HCT116 (cell line): Measurements from ENCODE around the gene CTSH. TPM values are rescaled to one million over a fixed set of nuclear protein-coding genes. Genes with fewer than 3 reads are reported as not detected.

Experiments
- ATAC-seq: fragments of 200-7000 bp; cut with Tn5 transposase; 2 replicates; pipeline ENCODE4 v1.9.1; 2020; ENCODE audit warnings: mild to moderate bottlenecking, moderate library complexity
- BruUV-seq: library from RNA; stranded (reverse); fragments of 400-500 nt; replicated peaks from 2 replicates; lab custom pipeline; 2021; lab: Mats Ljungman, UMichigan
- CTCF ChIA-PET: fragments of 300-600 bp; sonication (Branson Sonifier 250); formaldehyde crosslinking; loops from one replicate; lab custom pipeline; 2021; ENCODE audit warnings: antibody characterized with exemption; lab: Charles Lee
- POLR2A ChIA-PET: fragments of 300-600, 350-600 bp; sonication (Branson Sonifier 250); formaldehyde crosslinking; loops from one replicate; lab custom pipeline; 2021; ENCODE audit warnings: antibody characterized with exemption; lab: Charles Lee
- RAD21 ChIA-PET, 2 experiments: fragments of 300-600 bp; sonication (Branson Sonifier 250); formaldehyde crosslinking; loops; one replicate each; lab custom pipeline; 2023; ENCODE audit warnings: low total read pairs in 2 of 2; ENCODE audit not compliant: uncharacterized antibody in 2 of 2, unreplicated experiment in 2 of 2, low non-redundant PET in 1 of 2; lab: Charles Lee
- DNase-seq: peaks from one replicate; pipeline ENCODE4 v3.0.0-alpha.2; 2010; ENCODE audit warnings: low read depth, low spot score
- H2AFZ ChIP-seq: fragments of 200-600 bp; shearing (Covaris generic), sonication (generic); 2 replicates; pipeline ENCODE4 v1.6.1; 2017; ENCODE audit warnings: low read depth, mixed run types, mixed read lengths, antibody characterized with exemption, low read length; ENCODE audit not compliant: poor library complexity, severe bottlenecking
- H3K27ac ChIP-seq: 2 replicates; pipeline ENCODE4 v1.5.1; 2012; ENCODE audit warnings: low read depth, low read length
- H3K27me3 ChIP-seq: fragments of 200-600 bp; sonication (generic); 2 replicates; pipeline ENCODE4 v1.6.1; 2016; ENCODE audit warnings: mixed run types, low read length, mixed read lengths; ENCODE audit not compliant: insufficient read depth
- H3K36me3 ChIP-seq, 2 experiments: fragments of 200-500 bp in 1 of 2; fragments of 200-600 bp in 1 of 2; sonication (Bioruptor generic) in 1 of 2; sonication (generic) in 1 of 2; 2 replicates each; pipeline versions ENCODE4 v1.5.1 to v1.6.1; 2014 to 2016; ENCODE audit warnings: low read length in 2 of 2, inconsistent platforms in 1 of 2, mixed read lengths in 1 of 2, mixed run types in 1 of 2; ENCODE audit not compliant: insufficient read depth in 2 of 2, control insufficient read depth in 1 of 2
- H3K4me1 ChIP-seq, 2 experiments: fragments of 200-600 bp in 1 of 2; sonication (generic) in 1 of 2; 2 replicates each; pipeline versions ENCODE4 v1.5.1 to v1.6.1; 2012 to 2017; ENCODE audit warnings: low read length in 2 of 2, inconsistent platforms in 1 of 2, mild to moderate bottlenecking in 1 of 2, mixed read lengths in 1 of 2, mixed run types in 1 of 2, moderate library complexity in 1 of 2; ENCODE audit not compliant: insufficient read depth in 2 of 2, control insufficient read depth in 1 of 2
- H3K4me2 ChIP-seq: fragments of 200-600 bp; sonication (generic); 2 replicates; pipeline ENCODE4 v1.6.1; 2017; ENCODE audit warnings: mixed run types, low read length, mixed read lengths
- H3K4me3 ChIP-seq, 2 experiments: fragments of 200-600 bp in 1 of 2; sonication (generic) in 1 of 2; replicated peaks in 1 of 2; 2 replicates each; pipeline ENCODE4 v1.5.1; 2011 to 2016; ENCODE audit warnings: low read length in 2 of 2, control low read depth in 1 of 2, low read depth in 1 of 2, mild to moderate bottlenecking in 1 of 2, mixed read lengths in 1 of 2, mixed run types in 1 of 2
- H3K79me2 ChIP-seq: fragments of 200-600 bp; sonication (generic); 2 replicates; pipeline ENCODE4 v1.6.1; 2017; ENCODE audit warnings: mild to moderate bottlenecking, mixed run types, low read length, moderate library complexity, mixed read lengths; ENCODE audit not compliant: insufficient read depth
- H3K9ac ChIP-seq: fragments of 200-600 bp; sonication (generic); 2 replicates; pipeline ENCODE4 v1.6.1; 2016; ENCODE audit warnings: low read length, mixed read lengths
- H3K9me2 ChIP-seq: fragments of 200-600 bp; sonication (generic), shearing (Covaris generic); 2 replicates; pipeline ENCODE4 v1.6.1; 2017; ENCODE audit warnings: mixed run types, mild to moderate bottlenecking, moderate library complexity; ENCODE audit not compliant: insufficient read depth
- H3K9me3 ChIP-seq, 2 experiments: fragments of 200-500 bp in 1 of 2; fragments of 200-600 bp in 1 of 2; sonication (Bioruptor generic) in 1 of 2; sonication (generic) in 1 of 2; 2 replicates each; pipeline ENCODE4 v1.6.1; 2014 to 2017; ENCODE audit warnings: low read length in 2 of 2, mixed read lengths in 2 of 2, inconsistent platforms in 1 of 2, low read depth in 1 of 2, mild to moderate bottlenecking in 1 of 2, mixed run types in 1 of 2, moderate library complexity in 1 of 2; ENCODE audit not compliant: control insufficient read depth in 1 of 2, insufficient read depth in 1 of 2
- H4K20me1 ChIP-seq: fragments of 200-600 bp; sonication (generic), shearing (Covaris generic); 2 replicates; pipeline ENCODE4 v1.6.1; 2017; ENCODE audit warnings: mixed run types, mild to moderate bottlenecking, moderate library complexity; ENCODE audit not compliant: insufficient read depth
- CEBPB ChIP-seq: IDR thresholded peaks from 2 replicates; pipeline ENCODE4 v1.6.1; 2012; ENCODE audit warnings: low read depth
- EGR1 ChIP-seq: IDR thresholded peaks from 2 replicates; pipeline ENCODE4 v1.6.1; 2012; ENCODE audit warnings: low read depth
- ELF1 ChIP-seq: IDR thresholded peaks from 2 replicates; pipeline ENCODE4 v1.6.1; 2012; ENCODE audit warnings: low read depth, borderline replicate concordance
- EZH2 ChIP-seq: fragments of 200-600 bp; sonication (generic); IDR thresholded peaks from 2 replicates; pipeline ENCODE4 v1.6.1; 2017; ENCODE audit warnings: antibody characterized with exemption, mixed run types
- EZH2phosphoT487 ChIP-seq: fragments of 200-600 bp; IDR thresholded peaks from 2 replicates; pipeline ENCODE4 v1.6.1; 2018; ENCODE audit warnings: antibody characterized with exemption, borderline replicate concordance
- JUND ChIP-seq: IDR thresholded peaks from 2 replicates; pipeline ENCODE4 v1.6.1; 2012
- POLR2A ChIP-seq: IDR thresholded peaks from 2 replicates; pipeline ENCODE4 v1.7.0; 2011; ENCODE audit warnings: borderline replicate concordance; ENCODE audit not compliant: insufficient read depth, insufficient read length; ENCODE audit errors: extremely low read depth
- POLR2AphosphoS5 ChIP-seq: IDR thresholded peaks from 2 replicates; pipeline ENCODE4 v1.6.1; 2011; ENCODE audit warnings: mild to moderate bottlenecking, low read depth, low read length, moderate library complexity
- SIN3A ChIP-seq: IDR thresholded peaks from 2 replicates; pipeline ENCODE4 v1.6.1; 2012; ENCODE audit warnings: low read depth
- SP1 ChIP-seq: IDR thresholded peaks from 2 replicates; pipeline ENCODE4 v1.6.1; 2012; ENCODE audit warnings: low read depth
- TCF7L2 ChIP-seq: IDR thresholded peaks from 2 replicates; pipeline ENCODE4 v1.7.0; 2011; ENCODE audit warnings: borderline replicate concordance, inconsistent platforms; ENCODE audit not compliant: insufficient read depth, insufficient read length; ENCODE audit errors: extremely low read depth
- YY1 ChIP-seq: IDR thresholded peaks from 2 replicates; pipeline ENCODE4 v1.6.1; 2011; ENCODE audit warnings: low read length, low read depth, moderate library complexity, mild to moderate bottlenecking; ENCODE audit not compliant: insufficient replicate concordance; ENCODE audit errors: extremely low read depth
- ZFX ChIP-seq: fragments of 450-650 bp; IDR thresholded peaks from 2 replicates; pipeline ENCODE4 v1.6.1; 2017
- ZNF274 ChIP-seq: fragments of 200-500 bp; sonication (Bioruptor generic); IDR thresholded peaks from 2 replicates; pipeline ENCODE4 v1.6.1; 2014; ENCODE audit warnings: mild to moderate bottlenecking, low read depth, low read length, inconsistent platforms
- intact Hi-C: fragments of 100-400 bp; cut with micrococcal nuclease; formaldehyde crosslinking; loops from 2 replicates; pipeline ENCODE4 v1.10.0; 2022
- total RNA-seq: library from RNA; stranded (reverse); gene quantifications from one replicate; pipeline ENCODE4 v1.2.1, GENCODE V29; 2021; ENCODE audit not compliant: unreplicated experiment
- TF ChIP-seq, protein P1 (sequence below): IDR thresholded peaks from 2 replicates; pipeline ENCODE4 v1.6.1; 2011; ENCODE audit warnings: mild to moderate bottlenecking, low read length, moderate library complexity; ENCODE audit not compliant: insufficient replicate concordance; ENCODE audit errors: extremely low read depth
- TF ChIP-seq, protein P2 (sequence below): IDR thresholded peaks from 2 replicates; pipeline ENCODE4 v1.6.1; 2012; ENCODE audit warnings: low read depth
- TF ChIP-seq, protein P3 (sequence below): IDR thresholded peaks from 2 replicates; pipeline ENCODE4 v1.6.1; 2012
- TF ChIP-seq, protein P4 (sequence below), 3 experiments: fragments of 200-600 bp in 1 of 3; sonication (generic) in 1 of 3; IDR thresholded peaks in 2 of 3; conservative IDR thresholded peaks in 1 of 3; 2 replicates each; pipeline ENCODE4 v1.5.1; 2012 to 2017; ENCODE audit warnings: low read depth in 2 of 3, low read length in 2 of 3, antibody characterized with exemption in 1 of 3, borderline replicate concordance in 1 of 3, control low read depth in 1 of 3, mild to moderate bottlenecking in 1 of 3, mixed read lengths in 1 of 3, mixed run types in 1 of 3, moderate library complexity in 1 of 3; ENCODE audit not compliant: insufficient read depth in 1 of 3

Gene CTSH
- total RNA-seq, 1 experiment from 2014 or later: 37.5 TPM

DNA sequence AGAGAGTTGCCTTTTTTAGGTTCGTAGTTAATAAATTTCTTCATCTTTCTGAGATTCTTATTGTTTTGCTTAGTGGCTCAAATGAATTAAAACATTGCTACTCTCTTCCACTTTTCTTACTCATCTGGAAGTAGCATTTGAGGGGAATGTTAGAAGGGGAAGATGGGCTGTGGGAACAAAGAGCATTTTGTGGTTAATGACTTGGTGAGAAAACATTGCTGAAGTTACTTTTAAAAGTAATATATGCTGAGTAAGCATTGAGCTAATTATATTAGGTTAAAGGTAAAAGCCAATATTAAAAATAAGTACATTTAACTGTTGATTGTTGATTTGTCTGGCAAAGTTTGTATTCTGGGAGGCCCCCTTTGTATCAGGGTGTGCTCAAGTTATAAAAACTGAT, 66.5 kb downstream of the CTSH start:
- H3K79me2 ChIP-seq: peaks cover 100% of the 10 kb centered on the region
- H3K9ac ChIP-seq: no peak overlapping the region
- H3K27me3 ChIP-seq: no peaks in the 10 kb centered on the region
- H3K36me3 ChIP-seq: peaks cover 12 to 21% of the 10 kb centered on the region in 2 experiments; a peak in 3 of 4 replicates
- no peak for ATAC-seq
- H2AFZ ChIP-seq: no peak overlapping the region
- no TSS peak for BruUV-seq
- RAD21 ChIA-PET: no interaction called here
- no peaks in the 10 kb centered on the region for H3K9me3 ChIP-seq
- H3K9me2 ChIP-seq: no peaks in the 10 kb centered on the region
- H3K27ac ChIP-seq: no peak overlapping the region
- peaks cover 29 to 55% of the 10 kb centered on the region in 2 experiments for H3K4me1 ChIP-seq
- no peak for TF ChIP-seq ELF1
- no peak for TF ChIP-seq POLR2AphosphoS5
- TF ChIP-seq, protein P1, sequence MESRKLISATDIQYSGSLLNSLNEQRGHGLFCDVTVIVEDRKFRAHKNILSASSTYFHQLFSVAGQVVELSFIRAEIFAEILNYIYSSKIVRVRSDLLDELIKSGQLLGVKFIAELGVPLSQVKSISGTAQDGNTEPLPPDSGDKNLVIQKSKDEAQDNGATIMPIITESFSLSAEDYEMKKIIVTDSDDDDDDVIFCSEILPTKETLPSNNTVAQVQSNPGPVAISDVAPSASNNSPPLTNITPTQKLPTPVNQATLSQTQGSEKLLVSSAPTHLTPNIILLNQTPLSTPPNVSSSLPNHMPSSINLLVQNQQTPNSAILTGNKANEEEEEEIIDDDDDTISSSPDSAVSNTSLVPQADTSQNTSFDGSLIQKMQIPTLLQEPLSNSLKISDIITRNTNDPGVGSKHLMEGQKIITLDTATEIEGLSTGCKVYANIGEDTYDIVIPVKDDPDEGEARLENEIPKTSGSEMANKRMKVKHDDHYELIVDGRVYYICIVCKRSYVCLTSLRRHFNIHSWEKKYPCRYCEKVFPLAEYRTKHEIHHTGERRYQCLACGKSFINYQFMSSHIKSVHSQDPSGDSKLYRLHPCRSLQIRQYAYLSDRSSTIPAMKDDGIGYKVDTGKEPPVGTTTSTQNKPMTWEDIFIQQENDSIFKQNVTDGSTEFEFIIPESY: no peak
- TF ChIP-seq, protein P2, sequence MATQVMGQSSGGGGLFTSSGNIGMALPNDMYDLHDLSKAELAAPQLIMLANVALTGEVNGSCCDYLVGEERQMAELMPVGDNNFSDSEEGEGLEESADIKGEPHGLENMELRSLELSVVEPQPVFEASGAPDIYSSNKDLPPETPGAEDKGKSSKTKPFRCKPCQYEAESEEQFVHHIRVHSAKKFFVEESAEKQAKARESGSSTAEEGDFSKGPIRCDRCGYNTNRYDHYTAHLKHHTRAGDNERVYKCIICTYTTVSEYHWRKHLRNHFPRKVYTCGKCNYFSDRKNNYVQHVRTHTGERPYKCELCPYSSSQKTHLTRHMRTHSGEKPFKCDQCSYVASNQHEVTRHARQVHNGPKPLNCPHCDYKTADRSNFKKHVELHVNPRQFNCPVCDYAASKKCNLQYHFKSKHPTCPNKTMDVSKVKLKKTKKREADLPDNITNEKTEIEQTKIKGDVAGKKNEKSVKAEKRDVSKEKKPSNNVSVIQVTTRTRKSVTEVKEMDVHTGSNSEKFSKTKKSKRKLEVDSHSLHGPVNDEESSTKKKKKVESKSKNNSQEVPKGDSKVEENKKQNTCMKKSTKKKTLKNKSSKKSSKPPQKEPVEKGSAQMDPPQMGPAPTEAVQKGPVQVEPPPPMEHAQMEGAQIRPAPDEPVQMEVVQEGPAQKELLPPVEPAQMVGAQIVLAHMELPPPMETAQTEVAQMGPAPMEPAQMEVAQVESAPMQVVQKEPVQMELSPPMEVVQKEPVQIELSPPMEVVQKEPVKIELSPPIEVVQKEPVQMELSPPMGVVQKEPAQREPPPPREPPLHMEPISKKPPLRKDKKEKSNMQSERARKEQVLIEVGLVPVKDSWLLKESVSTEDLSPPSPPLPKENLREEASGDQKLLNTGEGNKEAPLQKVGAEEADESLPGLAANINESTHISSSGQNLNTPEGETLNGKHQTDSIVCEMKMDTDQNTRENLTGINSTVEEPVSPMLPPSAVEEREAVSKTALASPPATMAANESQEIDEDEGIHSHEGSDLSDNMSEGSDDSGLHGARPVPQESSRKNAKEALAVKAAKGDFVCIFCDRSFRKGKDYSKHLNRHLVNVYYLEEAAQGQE: no peak
- TF ChIP-seq, protein P3, sequence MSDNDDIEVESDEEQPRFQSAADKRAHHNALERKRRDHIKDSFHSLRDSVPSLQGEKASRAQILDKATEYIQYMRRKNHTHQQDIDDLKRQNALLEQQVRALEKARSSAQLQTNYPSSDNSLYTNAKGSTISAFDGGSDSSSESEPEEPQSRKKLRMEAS: no peak
- no peak for TF ChIP-seq POLR2A
- no peak for TF ChIP-seq TCF7L2
- TF ChIP-seq, protein P4, sequence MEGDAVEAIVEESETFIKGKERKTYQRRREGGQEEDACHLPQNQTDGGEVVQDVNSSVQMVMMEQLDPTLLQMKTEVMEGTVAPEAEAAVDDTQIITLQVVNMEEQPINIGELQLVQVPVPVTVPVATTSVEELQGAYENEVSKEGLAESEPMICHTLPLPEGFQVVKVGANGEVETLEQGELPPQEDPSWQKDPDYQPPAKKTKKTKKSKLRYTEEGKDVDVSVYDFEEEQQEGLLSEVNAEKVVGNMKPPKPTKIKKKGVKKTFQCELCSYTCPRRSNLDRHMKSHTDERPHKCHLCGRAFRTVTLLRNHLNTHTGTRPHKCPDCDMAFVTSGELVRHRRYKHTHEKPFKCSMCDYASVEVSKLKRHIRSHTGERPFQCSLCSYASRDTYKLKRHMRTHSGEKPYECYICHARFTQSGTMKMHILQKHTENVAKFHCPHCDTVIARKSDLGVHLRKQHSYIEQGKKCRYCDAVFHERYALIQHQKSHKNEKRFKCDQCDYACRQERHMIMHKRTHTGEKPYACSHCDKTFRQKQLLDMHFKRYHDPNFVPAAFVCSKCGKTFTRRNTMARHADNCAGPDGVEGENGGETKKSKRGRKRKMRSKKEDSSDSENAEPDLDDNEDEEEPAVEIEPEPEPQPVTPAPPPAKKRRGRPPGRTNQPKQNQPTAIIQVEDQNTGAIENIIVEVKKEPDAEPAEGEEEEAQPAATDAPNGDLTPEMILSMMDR (IDR thresholded peaks at IDR 0.05 in 2 of 3, conservative IDR thresholded peaks at IDR 0.05 in 1 of 3; ENCODE audit: borderline replicate concordance in 1 of 3, insufficient read depth in 1 of 3, low read depth in 2 of 3, low read length in 2 of 3): no peak
- no peak for TF ChIP-seq SIN3A
- TF ChIP-seq SP1: no peak
- TF ChIP-seq ZFX: no peak
- no peak for TF ChIP-seq YY1
- no peak for TF ChIP-seq ZNF274
- TF ChIP-seq EGR1: no peak
- TF ChIP-seq EZH2phosphoT487: no peak
- no peak for TF ChIP-seq CEBPB
- no peak for TF ChIP-seq JUND
- TF ChIP-seq EZH2: no peak
- TF ChIP-seq, all 23 proteins: peak for 0
- no peak overlapping the region for H3K4me2 ChIP-seq
- H4K20me1 ChIP-seq: peaks cover 67% of the 10 kb centered on the region
- intact Hi-C loops: no loop called here
- no peak for DNase-seq
- no peak overlapping the region for H3K4me3 ChIP-seq
- POLR2A ChIA-PET: no interaction called here
- CTCF ChIA-PET: no interaction called here
